SW480 (cell line): ENCODE data around the gene TPT1.
A peak's percentile ranks its signal among the peaks of the same experiment; 100 is the strongest.
"Not testable (repeated sequence)": the region's sequence is repeated elsewhere in the genome, so short reads cannot be mapped to it uniquely, and the experiment has no call there.

Experiments used
- DNase-seq: peaks from one replicate; pipeline ENCODE4 v3.0.0-alpha.2; 2016; ENCODE audit warnings: low spot score

Gene TPT1

DNA sequence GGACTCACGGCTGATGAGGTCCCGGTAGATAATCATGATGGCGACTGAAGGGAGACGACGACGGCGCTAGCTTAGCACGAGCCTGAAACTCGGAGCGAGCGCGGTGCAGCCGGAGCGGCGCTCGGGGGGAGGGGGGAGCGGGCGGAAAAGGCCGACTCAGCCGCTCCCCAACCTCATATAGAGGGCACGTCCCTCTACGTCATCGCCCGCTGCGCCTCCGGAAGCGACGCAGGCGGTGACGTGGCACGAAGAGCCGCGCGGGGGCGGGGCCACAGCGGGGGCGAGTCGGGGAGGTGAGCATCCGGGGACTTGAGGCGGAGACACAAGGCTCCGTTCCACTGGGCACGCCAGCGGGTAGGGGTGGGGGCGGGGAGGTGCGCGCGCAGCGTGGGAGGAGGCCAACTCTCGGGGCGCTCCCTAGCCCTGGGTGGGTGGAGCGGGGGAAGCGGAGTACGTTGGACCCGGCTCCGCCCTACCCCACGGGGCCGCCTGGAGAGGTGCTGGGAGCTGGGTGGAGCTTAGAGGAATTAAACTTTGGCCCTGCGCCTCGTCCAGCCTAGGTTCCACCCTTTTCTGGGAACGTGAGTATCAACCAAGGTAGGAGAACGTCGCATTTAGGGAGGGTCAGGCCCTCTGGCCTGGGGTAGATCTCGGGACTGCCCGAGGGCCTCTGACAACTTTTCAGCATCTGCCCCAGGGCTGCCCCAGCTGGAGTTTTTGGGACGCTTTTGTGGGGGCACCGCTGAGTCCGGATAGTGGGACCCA lies at the start of gene TPT1:
TPT1 (minus strand) TSS at position 150 of the 765 bp plus-strand sequence; CDS start at position 36, 114 bp downstream.
- DNase-seq = peak; percentile 98

DNA sequence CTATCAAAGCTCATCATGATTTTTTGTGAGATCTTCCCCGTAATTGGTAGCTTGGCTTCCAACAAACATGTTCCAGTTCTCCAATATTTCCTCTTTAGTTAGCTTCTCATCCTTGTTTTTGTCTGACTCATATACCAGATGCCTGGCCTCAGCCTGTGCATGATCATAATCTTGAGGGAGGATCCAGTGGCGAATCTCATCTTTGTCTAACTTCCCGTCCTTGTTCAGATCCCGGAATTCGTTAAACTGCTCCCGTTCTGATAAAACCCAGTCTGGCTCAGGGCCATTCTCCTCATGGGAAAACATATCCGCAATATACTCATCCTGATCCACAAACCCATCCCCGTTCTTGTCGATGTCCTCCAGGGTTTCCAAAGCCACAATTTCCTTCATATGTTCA lies 49.4 kb upstream of the TPT1 start:
- DNase-seq = not testable (repeated sequence)

DNA sequence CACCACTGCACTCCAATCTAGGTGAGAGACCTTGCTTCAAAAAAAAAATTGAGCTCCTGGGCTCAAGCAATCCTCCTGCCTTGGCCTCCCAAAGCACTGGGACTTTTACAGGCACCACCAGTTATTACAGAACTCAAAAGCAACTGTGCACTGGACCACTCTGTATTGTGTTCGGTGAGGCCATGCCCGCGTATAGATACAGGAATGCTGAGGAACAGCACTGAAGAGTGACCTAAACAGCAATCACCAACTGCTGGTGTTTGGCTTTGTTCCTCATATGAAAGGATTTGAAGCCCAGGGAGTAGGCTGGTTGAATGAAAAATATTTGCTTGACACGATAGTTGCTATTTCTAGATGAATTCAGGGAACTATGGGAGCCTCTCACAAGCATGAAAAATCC lies 47.7 kb upstream of the TPT1 start:
- no peak for DNase-seq

DNA sequence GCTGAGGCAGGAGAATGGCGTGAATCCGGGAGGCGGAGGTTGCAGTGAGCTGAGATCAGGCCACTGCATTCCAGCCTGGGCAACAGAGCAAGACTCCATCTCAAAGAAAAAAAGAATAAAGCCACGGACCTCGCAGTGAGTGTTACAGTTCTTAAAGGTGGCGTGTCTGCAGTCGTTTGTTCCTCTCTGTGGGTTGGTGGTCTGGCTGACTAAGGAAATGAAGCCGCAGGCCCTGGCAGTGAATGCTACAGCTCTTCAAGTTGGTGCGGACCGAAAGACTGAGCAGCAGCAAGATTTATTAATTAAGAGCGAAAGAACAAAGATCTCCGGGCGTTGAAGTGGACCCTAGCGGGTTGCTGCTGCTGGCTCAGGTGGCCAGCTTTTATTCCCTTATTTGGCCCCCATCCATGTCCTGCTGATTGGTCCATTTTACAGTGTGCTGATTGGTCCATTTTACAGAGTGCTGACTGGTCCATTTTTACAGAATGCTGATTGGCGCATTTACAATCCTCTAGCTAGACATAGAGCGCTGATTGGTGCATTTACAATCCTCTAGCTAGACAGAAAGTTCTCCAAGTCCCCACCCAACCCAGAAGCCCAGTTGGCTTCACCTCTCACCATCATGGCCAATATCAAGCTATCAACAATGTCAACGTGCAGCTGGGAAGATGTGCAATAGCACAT lies 46.1 kb upstream of the TPT1 start:
- DNase-seq = not testable (repeated sequence)

DNA sequence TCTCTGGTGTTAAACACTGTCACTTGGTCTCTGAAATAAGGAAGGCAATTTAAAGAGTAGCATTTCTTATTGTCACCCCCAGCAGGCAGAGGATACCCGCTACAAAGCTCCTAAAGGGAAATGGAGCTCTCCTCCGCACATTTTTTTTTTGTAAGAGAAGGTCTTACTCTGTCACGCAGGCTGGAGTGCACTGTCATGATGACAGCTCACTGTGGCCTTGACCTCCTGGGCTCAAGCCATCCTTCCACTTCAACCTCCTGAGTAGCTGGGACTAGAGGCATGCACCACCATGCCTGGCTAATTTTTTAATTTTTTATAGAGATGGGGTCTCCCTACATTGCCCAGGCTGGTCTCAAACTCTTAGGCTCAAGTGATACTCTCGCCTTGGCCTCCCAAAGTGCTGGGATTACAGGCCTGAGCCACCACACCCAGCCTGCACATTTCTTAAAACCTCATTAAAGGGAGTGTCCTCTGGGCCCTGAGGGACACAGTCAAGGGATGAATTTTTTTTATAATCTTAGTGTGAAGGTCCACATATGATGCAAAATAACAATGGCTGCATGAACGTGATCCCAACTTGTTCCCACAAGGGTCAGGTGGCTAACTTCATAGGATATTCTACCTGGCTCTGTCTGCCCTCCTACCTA lies 45.0 kb upstream of the TPT1 start:
- DNase-seq = no peak

DNA sequence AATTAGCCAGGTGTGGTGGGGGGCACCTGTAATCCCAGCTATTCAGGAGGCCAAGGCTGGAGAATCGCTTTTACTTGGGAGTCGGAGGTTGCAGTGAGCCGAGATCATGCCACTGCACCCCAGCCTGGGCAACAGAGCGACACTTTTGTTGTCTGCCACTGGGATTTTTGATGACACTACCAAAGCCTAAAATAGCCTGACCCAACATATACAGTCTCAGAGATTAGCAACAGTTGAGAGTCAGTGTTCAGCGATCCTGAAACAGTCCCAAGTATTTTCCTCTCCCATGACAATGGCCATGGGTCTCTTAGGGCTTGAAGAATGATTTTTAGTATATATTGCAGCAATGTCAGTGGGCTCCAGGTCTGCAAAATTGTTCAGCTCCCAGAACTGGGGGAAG lies 44.3 kb upstream of the TPT1 start:
- no peak for DNase-seq

DNA sequence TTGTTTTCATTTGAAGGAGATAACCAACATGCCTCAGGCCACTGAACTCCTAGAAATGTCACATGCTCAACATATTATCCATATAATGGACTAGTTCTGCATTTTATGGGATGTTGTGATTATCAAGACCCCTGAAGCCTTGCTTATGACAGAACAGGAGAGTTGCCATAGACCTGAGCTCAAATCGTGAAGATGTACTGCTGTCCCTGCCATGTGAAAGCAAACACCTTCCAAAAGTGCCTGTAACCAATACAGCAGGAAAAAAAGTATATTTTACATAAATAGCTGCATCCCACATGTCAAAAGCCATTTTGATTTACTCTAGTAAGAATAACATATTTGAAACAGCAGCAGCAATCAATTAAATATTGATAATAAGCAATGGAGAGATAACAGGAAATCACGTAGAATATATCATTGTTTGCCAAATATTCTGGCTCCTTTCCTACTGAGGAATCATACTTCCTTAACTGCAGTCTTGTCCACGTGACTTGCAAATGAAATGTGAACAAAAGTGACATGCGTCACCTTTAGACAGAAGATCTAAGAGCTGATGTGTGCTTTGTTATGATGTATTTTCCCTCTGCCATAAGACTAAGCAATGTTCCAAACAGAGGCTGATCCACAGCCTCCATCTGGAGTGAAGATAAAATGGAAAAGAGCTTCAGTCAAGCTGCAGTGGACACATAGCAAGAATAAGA lies 43.6 kb upstream of the TPT1 start:
- no peak for DNase-seq

DNA sequence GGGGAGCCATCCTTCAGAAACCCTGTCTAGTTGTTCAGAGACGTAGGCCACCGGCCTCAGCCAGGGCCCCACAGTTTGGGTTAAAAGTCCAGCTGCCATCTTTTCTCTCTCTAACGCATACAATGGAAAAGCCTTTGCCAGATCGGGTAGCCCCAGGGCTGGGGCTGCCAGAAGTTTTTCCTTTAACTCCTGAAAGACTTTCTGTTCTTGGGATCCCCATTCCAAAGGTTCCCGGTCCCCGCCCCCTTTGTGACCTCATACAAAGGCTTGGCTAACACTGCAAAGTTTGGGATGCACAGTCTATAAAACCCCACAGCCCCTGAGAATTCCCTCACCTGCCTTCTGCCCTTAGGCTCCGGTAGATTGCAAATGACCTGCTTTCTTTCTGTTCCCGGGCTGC lies 41.8 kb upstream of the TPT1 start:
- not testable (repeated sequence) for DNase-seq

DNA sequence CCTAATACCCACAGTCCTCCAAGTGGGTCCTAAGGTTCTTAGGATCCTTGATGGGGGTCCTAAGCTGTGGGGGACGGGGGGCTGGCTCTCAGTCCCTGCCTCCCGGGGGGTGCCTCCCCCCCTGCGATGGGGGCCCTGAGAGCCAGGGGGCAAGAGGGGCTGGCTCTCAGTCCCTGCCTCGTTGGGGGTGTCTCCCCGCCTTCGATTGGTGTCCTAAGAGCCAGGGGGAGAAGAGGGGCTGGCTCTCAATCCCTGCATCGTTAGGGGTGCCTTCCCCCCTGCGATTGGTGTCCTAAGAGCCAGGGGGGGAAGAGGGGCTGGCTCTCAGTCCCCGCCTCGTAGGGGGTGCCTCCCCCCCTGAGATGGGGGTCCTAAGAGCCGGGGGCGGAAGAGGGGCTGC lies 40.2 kb upstream of the TPT1 start:
- no peak for DNase-seq

DNA sequence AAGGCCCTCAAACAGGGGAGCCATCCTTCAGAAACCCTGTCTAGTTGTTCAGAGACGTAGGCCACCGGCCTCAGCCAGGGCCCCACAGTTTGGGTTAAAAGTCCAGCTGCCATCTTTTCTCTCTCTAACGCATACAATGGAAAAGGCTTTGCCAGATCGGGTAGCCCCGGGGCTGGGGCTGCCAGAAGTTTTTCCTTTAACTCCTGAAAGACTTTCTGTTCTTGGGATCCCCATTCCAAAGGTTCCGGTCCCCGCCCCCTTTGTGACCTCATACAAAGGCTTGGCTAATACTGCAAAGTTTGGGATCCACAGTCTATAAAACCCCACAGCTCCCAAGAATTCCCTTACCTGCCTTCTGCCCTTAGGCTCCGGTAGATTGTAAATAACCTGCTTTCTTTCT lies 39.7 kb upstream of the TPT1 start:
- DNase-seq = not testable (repeated sequence)

DNA sequence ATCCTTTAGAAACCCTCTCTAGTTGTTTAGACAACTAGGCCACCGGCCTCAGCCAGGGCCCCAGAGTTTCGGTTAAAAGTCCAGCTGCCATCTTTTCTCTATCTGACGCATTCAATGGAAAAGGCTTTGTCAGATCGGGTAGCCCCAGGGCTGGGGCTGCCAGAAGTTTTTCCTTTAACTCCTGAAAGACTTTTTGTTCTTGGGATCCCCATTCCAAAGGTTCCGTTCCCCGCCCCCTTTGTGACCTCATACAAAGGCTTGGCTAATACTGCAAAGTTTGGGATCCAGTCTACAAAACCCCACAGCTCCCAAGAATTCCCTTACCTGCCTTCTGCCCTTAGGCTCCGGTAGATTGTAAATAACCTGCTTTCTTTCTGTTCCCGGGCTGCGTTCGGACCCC lies 38.5 kb upstream of the TPT1 start:
- not testable (repeated sequence) for DNase-seq

DNA sequence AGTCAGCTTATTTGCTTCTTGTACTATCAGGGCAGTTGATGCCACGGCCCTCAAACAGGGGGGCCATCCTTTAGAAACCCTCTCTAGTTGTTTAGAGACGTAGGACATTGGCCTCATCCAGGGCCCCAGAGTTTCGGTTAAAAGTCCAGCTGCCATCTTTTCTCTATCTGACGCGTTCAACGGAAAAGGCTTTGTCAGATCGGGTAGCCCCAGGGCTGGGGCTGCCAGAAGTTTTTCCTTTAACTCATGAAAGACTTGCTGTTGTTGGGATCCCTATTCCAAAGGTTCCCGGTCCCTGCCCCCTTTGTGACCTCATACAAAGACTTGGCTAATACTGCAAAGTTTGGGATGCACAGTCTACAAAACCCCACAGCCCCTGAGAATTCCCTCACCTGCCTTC lies 37.8 kb upstream of the TPT1 start:
- not testable (repeated sequence) for DNase-seq

DNA sequence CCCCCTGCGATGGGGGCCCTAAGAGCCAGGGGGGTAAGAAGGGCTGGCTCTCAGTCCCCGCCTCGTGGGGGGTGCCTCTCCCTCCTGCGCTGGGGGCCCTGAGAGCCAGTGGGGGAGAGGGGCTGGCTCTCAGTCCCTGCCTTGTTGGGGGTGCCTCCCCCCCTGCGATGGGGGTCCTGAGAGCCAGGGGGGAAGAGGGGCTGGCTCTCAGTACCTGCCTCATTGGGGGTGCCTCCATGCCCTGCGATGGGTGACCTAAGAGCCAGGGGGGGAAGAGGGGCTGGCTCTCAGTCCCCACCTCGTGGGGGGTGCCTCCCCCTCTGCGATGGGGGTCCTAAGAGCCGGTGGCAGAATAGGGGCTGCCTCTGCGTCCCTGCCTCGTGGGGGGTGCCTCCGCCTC lies 36.3 kb upstream of the TPT1 start:
- DNase-seq = not testable (repeated sequence)

DNA sequence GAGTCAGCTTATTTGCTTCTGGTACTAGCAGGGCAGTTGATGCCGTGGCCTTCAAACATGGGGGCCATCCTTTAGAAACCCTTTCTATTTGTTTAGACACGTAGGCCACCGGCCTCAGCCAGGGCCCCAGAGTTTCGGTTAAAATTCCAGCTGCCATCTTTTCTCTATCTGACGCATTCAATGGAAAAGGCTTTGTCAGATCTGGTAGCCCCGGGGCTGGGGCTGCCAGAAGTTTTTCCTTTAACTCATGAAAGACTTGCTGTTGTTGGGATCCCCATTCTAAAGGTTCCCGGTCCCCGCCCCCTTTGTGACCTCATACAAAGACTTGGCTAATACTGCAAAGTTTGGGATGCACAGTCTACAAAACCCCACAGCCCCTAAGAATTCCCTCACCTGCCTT lies 35.7 kb upstream of the TPT1 start:
- not testable (repeated sequence) for DNase-seq

DNA sequence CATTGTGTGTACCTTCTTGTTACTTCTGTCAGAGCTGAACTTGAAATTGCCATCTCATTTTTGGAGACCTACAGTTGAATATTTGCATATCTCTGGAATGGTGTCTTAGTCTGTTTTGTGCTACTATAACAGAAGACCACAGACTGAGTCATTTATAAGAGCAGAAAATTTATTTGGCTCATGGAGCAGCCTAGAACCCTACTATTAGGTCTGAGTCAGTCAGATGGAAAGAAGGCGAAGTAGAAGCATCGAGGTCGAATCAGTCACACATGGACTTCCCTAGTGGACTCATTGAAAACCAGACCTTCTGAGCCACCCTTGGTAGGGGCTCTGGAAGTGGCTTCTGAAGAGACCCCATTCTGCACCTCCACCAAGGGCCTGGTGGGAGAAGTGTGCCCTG lies 33.9 kb upstream of the TPT1 start:
- no peak for DNase-seq

DNA sequence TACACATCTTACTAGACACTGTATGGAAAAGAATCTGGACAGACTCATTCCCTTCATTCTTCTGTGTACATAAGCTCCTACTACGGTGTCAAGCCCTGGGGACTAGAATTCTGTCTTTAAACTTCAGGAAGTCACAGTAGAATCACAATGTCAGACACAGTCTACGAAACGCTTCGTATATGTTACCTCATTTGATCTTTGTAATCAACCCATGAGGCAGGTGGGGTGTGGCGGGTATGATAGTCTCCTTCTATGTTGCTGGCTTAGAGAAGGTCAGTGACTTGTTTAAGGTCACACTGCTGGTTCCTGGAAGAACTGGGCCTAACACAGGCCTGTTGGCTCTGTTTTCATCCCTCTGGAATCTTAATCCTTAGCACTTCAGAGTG lies 32.2 kb upstream of the TPT1 start:
- no peak for DNase-seq

DNA sequence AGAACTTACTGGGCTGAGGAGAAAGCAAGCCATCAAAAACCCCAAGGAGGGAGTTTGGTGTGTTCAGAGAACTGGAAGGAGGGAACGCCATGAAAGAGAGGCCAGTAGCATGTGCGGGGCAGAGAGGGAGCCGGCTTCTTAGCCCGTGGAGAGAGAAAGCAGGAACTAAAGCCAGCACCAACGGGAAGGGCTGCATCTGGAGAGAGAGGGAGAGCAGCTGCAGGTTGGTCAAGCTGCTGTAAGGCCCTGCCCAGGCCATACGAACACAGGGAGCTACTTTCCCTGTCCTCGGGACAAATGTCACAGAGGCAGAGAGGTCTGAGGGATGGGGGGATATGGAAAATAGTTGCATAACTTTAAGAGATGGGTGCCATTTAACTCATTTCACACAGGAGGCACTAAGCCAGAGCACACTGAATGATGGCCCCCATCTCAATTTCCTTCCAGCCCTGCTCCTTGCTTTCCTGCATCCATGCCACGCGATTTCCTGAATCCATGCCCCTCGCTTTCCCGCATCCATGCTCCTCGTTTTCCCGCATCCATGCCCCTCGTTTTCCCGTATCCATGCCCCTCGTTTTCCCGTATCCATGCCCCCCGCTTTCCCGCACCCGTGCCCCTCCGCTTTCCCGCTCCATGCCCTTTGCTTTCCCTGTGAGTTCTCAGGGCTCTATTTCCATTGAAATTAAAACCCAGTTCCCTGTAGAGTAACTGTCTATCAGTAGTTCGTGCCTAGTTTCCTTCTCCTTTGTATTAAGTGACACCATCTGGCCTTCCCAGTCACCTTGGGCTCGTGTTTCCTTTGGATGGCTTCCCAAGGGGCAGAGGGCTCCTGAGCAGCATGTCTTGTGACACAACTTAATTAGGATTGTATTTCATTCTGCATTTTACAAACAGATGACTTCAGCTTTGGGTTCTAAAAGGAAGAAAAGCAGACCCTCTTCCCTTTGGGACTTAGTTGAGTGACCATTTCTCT lies 31.5 kb upstream of the TPT1 start:
- no peak for DNase-seq

DNA sequence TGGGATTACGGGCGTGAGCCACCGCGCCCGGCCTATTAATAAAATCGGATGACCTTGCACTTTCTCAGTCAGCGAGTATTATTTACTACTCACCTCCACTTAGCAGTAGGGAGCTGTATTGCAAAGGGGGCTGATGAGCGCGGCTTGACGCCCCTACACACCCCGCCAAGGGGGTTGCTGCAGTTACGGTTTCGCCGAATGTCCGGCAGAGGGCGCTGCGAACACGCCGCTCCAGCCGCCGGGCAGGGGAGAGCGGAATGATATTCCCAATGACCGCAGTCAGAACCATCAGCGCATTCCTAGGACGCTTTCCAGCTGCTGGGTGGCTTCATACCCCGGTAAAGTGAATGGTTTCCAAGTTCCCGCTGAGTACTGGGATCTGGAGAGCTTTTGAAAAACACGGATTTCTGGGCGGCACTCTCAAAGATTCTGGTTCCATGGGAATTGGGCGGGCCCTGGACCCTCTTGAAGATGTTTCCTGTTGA lies 30.0 kb upstream of the TPT1 start:
- peak; percentile 81 for DNase-seq

DNA sequence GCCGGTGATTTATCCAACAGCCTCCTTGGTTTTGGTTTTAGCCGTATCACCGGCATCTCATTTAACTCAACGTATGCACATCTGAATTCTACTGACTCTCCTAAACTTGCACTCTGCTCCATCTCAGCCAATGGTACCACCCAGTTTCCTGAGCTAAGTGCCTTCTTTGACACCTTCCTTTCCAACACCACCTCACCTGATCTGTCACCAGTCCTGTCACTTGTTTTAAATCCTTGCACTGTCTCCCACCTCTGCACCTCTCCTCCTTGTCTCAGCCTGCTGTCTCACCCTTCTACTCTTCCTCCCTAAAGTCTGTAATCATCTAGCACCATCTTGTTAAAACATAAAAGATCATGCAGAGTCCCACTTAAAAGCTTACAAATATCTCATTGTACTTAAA lies 28.1 kb upstream of the TPT1 start:
- DNase-seq = no peak

DNA sequence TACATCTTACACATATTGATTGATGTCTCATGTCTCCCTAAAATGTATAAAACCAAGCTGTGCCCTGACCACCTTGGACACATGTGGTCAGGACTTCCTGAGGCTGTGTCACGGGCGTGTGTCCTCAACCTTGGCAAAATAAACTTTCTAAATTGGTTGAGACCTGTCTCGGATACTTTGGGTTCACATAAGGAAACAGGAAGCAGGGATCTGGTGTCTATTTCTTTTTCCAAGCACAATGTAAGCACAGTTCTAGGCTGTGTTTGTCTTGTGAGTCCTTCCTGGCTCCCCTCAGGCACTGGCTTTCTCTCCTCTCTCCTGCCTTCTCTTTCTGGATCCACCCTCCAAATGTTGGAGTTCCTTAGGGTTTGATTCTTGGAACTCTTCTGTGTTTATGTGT lies 27.6 kb upstream of the TPT1 start:
- DNase-seq = no peak

DNA sequence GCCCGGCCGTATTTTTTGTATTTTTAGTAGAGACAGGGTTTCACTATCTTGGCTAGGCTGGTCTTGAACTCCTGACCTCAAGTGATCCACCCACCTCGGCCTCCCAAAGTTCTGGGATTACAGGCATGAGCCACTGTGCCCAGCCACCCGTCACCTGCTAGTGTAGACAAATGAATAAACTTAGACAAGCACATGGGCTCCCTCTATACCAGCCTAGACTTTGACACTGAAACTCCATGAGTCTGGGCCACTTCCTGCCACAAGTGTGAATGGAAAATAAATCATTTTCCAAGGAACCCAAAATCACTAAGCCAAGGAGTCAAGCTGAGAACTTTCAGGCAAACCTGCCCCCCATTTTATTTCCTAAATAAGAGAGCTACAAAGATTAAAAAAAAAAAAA lies 27.0 kb upstream of the TPT1 start:
- no peak for DNase-seq
